HFF-Myc (cell line): ENCODE results near the gene VSTM2B.

ENCODE experiments used
- DNase-seq: peaks from one replicate; pipeline ENCODE4 v3.0.0-alpha.2; 2011; ENCODE audit warnings: low read depth; ENCODE audit errors: extremely low read depth
- H3K4me3 ChIP-seq: replicated peaks from 2 replicates; pipeline ENCODE4 v1.5.1; 2011; ENCODE audit warnings: low read depth, mild to moderate bottlenecking, control low read depth, low read length
- TF ChIP-seq, protein P1 (sequence below): IDR thresholded peaks from 2 replicates; pipeline ENCODE4 v1.5.1; 2012; ENCODE audit warnings: mild to moderate bottlenecking, low read depth, low read length, control low read depth; ENCODE audit errors: missing control alignments

Gene VSTM2B

GRCh38 chr19:29576046-29576606 lies 50.3 kb downstream of the VSTM2B start:
- H3K4me3 ChIP-seq: no peak overlapping the region
- TF ChIP-seq, protein P1, sequence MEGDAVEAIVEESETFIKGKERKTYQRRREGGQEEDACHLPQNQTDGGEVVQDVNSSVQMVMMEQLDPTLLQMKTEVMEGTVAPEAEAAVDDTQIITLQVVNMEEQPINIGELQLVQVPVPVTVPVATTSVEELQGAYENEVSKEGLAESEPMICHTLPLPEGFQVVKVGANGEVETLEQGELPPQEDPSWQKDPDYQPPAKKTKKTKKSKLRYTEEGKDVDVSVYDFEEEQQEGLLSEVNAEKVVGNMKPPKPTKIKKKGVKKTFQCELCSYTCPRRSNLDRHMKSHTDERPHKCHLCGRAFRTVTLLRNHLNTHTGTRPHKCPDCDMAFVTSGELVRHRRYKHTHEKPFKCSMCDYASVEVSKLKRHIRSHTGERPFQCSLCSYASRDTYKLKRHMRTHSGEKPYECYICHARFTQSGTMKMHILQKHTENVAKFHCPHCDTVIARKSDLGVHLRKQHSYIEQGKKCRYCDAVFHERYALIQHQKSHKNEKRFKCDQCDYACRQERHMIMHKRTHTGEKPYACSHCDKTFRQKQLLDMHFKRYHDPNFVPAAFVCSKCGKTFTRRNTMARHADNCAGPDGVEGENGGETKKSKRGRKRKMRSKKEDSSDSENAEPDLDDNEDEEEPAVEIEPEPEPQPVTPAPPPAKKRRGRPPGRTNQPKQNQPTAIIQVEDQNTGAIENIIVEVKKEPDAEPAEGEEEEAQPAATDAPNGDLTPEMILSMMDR: no peak
- DNase-seq: no peak

GRCh38 chr19:29576761-29577648 lies 51.2 kb downstream of the VSTM2B start:
- H3K4me3 ChIP-seq: no peak overlapping the region
- DNase-seq: no peak
- TF ChIP-seq, protein P1: no peak

DNA sequence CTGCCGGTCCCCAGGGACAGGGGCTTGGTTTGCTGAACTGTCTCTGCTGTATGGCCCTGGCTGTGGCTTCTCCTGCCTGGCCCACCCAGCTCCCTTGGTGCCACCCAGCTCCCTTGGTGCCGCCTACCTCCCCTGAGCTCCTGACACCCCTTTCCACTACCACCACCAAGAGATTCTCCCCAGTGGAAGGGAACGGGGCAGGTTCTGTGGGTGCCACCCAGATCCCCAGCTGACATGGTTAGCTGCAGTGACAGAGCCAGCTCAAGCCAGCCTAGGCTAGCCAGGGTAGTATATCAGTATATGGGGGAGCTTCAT lies 51.8 kb downstream of the VSTM2B start:
- TF ChIP-seq, protein P1: no peak
- no peak for DNase-seq
- H3K4me3 ChIP-seq: no peak overlapping the region

DNA sequence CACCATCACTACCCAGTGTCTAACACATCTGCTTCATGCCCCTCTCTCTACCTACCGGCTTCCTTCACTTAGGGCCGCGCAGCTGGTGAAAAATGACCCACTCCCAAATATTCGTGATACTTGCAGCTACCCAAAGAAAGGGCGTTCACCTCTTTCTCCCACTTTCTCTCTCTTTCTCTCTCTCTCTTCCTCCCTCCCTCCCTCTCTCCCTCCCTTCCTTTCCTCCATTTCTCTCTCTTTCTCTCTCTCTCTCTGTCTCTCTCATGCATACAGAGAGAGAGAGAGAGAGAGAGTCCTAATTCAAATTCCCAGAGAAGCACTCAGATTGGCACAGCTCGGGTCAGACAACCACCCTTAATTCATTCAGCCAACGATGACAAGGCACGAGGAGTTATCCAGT lies 52.6 kb downstream of the VSTM2B start:
- no peak for DNase-seq
- H3K4me3 ChIP-seq: no peak overlapping the region
- TF ChIP-seq, protein P1: no peak

- H3K4me3 ChIP-seq: no peak overlapping the region
- DNase-seq: no peak
- TF ChIP-seq, protein P1: no peak
These were observed 53.6 kb downstream of the VSTM2B start for GRCh38 chr19:29579308-29579910.

GRCh38 chr19:29581398-29581797 lies 55.6 kb downstream of the VSTM2B start:
- TF ChIP-seq, protein P1: no peak
- H3K4me3 ChIP-seq: no peak overlapping the region
- no peak for DNase-seq
